Duodenal mucosa (tissue), 2 donors: Measurements from ENCODE around the gene CNPY4.
A peak's percentile ranks its signal among the peaks of the same experiment; 100 is the strongest.

Experiments
- H3K27ac ChIP-seq: one replicate; pipeline ENCODE4 v1.7.0; 2013; ENCODE audit warnings: low read depth, low read length
- H3K27me3 ChIP-seq, 2 donors: one replicate each; pipeline ENCODE4 v1.7.0; 2013; ENCODE audit warnings: low read length in 2 of 2, control low read depth in 1 of 2; ENCODE audit not compliant: insufficient read depth in 2 of 2, control insufficient read depth in 1 of 2
- H3K36me3 ChIP-seq, 2 donors: one replicate each; pipeline ENCODE4 v1.7.0; 2013; ENCODE audit warnings: low read length in 2 of 2, control low read depth in 1 of 2; ENCODE audit not compliant: insufficient read depth in 2 of 2, control insufficient read depth in 1 of 2
- H3K4me1 ChIP-seq, 2 donors: one replicate each; pipeline ENCODE4 v1.7.0; 2013; ENCODE audit warnings: low read length in 2 of 2, control low read depth in 1 of 2; ENCODE audit not compliant: insufficient read depth in 2 of 2, control insufficient read depth in 1 of 2
- H3K4me3 ChIP-seq, 2 donors: one replicate each; pipeline ENCODE4 v1.7.0; 2013; ENCODE audit warnings: low read length in 2 of 2, low read depth in 1 of 2
- H3K9ac ChIP-seq, 2 donors: one replicate each; pipeline ENCODE4 v1.7.0; 2013; ENCODE audit warnings: low read length in 2 of 2, low read depth in 1 of 2
- H3K9me3 ChIP-seq, 2 donors: one replicate each; pipeline ENCODE4 v1.7.0; 2013; ENCODE audit warnings: low read length in 2 of 2, control low read depth in 1 of 2; ENCODE audit not compliant: control insufficient read depth in 1 of 2

CNPY4 gene

DNA sequence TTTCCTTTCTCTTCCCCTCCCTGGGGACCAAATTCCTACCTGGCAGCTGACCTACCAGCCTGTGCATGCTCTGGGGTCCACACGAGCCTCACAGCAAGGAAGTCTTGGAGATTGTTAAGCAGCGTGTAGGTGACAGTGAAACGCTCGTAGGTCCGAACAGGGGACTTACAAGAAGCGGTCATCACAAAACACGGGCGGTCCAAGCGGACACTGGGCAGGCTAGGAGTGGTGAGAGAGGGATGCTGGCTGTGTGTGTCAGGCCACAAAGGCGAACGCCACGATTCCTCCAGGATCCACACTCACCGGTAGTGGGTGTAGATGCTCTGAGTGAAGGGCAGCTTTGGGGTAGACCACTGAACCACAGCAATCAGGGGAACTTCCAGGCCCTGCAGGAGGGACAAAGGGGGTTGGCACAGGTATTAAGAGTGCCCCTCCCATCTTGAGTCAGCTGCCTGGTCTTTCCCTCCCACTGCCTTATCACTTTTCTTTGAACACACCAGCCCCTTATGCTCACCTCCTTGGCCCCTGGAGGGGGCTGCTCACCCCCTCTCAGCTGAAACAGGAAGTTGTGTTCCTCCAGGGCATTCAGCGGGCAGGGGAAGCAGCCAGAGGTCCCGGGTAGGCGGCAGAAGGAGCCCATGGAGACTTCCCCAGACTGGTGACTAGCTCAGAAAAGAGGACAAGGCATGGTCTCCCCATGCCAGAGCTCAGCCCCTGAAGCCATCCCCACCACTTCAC lies 37.1 kb downstream of the CNPY4 start:
- peak overlapping the region; percentile 43 to 65 for H3K9ac ChIP-seq
- H3K27me3 ChIP-seq = no peaks in the 10 kb centered on the region
- no peak overlapping the region for H3K27ac ChIP-seq
- no peaks in the 10 kb centered on the region for H3K9me3 ChIP-seq
- peak overlapping the region; percentile 74 to 80 for H3K4me3 ChIP-seq
- peaks cover 5 to 22% of the 10 kb centered on the region in 2 donors for H3K36me3 ChIP-seq
- peaks cover 48 to 49% of the 10 kb centered on the region in 2 donors for H3K4me1 ChIP-seq

DNA sequence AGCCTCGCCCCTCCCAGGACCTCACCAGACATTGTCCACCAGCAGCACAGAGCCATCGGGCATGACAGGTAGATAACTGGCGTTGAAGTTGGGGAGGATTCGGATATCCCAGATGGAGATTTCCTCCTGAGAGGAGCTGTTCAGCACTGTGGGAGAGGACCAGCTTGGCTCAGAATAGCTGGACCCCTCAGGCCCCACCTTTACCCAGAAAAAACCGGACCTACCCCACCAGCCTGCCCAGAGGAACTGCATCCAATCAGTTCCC lies 37.6 kb downstream of the CNPY4 start:
- Histone ChIP-seq H3K4me1 (peaks cover 48 to 49% of the 10 kb centered on the region in 2 donors), H3K27me3 (no peaks in the 10 kb centered on the region), H3K27ac (no peak overlapping the region), H3K9me3 (no peaks in the 10 kb centered on the region), H3K9ac (peak overlapping the region in 1 of 2 donors; percentile 65), H3K36me3 (peaks cover 5 to 22% of the 10 kb centered on the region in 2 donors), H3K4me3 (peak overlapping the region; percentile 74 to 80)

DNA sequence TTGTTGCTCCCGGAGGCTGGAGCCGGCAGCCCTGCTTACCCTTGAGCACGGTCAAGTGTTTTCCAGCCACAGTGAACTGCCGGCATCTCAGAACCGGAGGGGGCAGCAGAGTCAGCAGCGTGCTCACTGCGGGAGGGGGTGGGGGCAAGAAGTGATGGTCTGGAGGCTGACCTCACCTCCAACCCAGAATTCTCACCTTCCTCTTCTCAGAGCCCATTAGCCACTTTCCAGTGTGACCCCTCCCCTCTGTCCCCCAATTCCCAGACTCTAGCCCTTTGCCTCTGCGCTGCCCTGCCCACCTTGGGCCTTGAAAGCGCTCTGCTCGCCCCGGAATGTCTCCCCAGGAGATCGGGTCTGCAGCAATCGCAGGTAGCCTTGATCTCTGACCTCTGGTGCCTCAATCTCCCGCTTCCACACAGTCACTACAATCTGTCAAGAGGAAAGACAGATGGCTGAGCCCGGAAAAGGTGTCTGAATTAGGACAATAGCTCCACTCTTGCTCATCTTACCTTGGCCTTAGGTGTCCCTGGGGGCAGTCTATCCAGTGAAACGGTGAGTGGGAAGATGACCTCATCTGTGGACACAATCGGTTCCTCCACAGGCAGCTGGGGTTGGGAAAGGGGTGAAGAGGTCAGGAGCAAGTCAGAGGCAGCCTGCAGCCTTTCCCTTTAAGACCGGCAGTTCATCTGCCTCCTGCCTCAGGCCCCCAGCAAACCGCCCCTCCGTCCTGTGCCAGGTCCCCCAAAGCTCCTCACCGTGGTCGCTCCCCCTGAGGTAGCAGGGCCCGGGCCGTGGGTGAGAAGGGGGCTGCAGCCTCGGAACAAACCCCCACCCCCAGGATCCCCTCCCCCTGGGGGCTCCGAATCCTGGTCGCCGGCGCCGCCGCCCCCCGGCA lies 38.1 kb downstream of the CNPY4 start:
- H3K9ac ChIP-seq = peak overlapping the region; percentile 65 to 84
- no peaks in the 10 kb centered on the region for H3K9me3 ChIP-seq
- H3K27ac ChIP-seq = no peak overlapping the region
- H3K4me3 ChIP-seq = peak overlapping the region; percentile 74 to 80
- H3K27me3 ChIP-seq = no peaks in the 10 kb centered on the region
- peaks cover 48 to 49% of the 10 kb centered on the region in 2 donors for H3K4me1 ChIP-seq
- peaks cover 5 to 22% of the 10 kb centered on the region in 2 donors for H3K36me3 ChIP-seq

DNA sequence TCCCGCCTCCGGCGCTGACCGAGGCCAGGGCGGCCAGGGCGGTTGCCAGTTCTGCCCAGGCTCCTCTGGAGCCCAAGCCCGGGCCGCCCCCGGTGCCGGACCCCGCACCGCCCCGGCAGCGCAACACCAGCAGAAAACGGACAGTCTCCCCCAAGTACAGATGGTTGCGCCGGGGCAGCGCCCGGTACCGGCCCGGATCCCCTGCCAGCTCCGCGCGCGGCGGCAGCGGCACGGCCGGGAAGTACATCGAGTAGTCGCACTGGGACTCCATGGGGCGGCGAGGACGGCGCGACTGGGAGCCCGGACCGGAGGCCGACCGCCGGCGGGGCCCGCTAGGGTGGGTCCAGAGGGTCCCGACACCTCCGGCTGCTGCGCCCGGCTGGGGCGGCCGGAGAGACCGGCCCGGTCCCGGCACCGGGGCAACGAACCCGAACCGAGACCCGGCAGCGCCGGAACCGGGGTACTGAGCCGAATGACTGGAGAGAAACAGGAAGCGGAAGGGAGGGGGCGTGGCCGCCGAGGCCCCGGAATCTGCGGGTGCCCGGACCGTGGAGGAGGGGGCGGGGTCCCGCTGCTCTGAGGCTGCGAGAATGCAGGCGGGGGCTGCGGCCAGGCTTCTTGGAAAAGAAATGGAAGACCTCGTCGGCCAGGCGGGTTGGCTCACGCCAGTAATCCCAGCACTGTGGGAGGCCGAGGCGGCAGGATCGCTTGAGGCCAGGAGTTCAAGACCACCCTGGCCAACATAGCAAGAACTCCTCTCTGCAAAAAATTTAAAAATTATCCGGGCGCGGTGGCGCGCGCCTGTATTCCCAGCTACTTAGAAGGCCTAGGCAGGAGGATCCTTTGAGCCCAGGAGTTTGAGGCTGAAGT lies 39.0 kb downstream of the CNPY4 start, which contains the start of gene TRAPPC14:
TRAPPC14 (minus strand) TSS at position 495 of the 870 bp plus-strand sequence; CDS start at position 271, 224 bp downstream.
- peak within 1 kb of the TSS; percentile 74 to 80 for H3K4me3 ChIP-seq
- no peaks in the 10 kb centered on the region for H3K9me3 ChIP-seq
- peaks cover 5 to 22% of the 10 kb centered on the region in 2 donors for H3K36me3 ChIP-seq
- peak within 1 kb of the TSS; percentile 32 for H3K27ac ChIP-seq
- H3K27me3 ChIP-seq = no peaks in the 10 kb centered on the region
- H3K4me1 ChIP-seq = peaks cover 49% of the 10 kb centered on the region in 2 donors
- peak within 1 kb of the TSS; percentile 65 to 84 for H3K9ac ChIP-seq

DNA sequence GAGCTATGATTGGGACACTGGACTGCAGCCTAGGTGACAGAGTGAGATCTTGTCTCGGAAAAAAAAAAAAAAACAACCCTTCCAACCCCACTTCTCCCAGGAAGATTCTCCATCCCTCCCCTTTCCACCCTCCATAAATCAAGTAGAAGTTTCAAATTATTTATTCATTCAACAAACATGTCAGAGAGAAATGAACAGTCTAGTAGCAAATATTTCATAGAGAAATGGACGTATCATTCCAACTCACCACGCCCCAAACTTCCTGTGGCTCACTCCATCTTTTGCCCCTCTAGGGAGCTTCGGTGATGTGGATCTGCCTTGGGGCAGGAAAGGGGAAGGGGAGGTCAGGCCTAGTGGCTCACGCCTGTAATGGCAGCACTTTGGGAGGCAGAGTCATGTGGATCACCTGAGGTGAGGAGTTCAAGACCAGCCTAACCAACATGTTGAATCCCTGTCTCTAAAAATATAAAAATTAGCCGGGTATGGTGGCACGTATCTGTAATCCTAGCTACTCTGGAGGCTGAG lies 39.7 kb downstream of the CNPY4 start:
- peak overlapping the region; percentile 74 to 80 for H3K4me3 ChIP-seq
- no peaks in the 10 kb centered on the region for H3K27me3 ChIP-seq
- H3K4me1 ChIP-seq = peaks cover 42 to 44% of the 10 kb centered on the region in 2 donors
- peaks cover 5 to 22% of the 10 kb centered on the region in 2 donors for H3K36me3 ChIP-seq
- H3K27ac ChIP-seq = no peak overlapping the region
- H3K9ac ChIP-seq = peak overlapping the region; percentile 65 to 84
- no peaks in the 10 kb centered on the region for H3K9me3 ChIP-seq

DNA sequence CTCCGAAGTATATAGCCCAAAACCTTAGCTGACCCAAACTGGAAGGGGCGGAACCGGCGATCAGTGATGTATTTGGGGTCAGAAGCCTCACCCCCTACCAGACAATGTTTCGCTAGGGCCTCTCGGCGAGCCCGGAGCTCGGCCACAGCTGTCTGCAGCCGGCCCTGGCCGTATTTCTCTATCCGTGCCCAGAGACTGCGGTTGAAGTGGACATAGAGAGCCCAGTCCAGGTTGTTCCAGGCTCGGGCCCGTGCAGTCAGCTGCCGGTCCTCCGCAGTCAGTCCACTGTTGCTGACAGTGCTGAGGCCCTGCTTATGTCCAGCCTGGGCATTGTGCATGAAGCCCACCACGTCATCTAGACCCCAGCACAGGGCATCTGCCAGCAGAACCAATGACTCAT lies 40.6 kb downstream of the CNPY4 start:
- Histone ChIP-seq H3K27ac (no peak overlapping the region), H3K4me1 (peaks cover 33 to 37% of the 10 kb centered on the region in 2 donors), H3K9ac (no peak overlapping the region), H3K36me3 (peaks cover under 1 to 17% of the 10 kb centered on the region in 2 donors), H3K9me3 (no peaks in the 10 kb centered on the region), H3K27me3 (no peaks in the 10 kb centered on the region), H3K4me3 (no peak overlapping the region)

DNA sequence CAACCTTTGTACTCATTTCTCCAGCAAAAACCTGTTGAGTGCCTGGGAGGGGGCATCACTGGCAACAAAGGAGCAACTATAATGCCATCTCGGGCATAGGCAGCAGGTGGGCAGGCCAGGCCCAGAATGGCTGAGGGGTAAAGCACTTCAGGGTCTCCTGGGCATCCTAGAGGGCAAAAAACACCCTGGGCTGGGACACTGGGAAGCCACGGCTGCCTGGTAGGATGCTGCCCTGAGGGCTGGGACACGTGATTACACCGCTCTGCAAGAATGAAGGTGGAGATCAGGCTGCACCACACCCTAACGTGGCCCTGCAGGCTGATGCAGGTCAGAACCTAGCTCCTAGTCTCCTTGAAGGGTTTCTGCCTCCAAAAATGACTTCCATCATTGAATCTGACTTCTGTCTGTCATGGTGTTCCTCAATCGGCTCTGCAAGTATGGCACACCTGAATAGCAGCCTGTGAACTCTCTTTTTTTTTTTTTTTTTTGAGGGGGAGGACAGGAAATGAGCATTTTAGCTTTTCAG lies 43.6 kb downstream of the CNPY4 start:
- Histone ChIP-seq H3K27me3 (no peaks in the 10 kb centered on the region), H3K36me3 (no peaks in the 10 kb centered on the region), H3K9me3 (no peaks in the 10 kb centered on the region), H3K9ac (no peak overlapping the region), H3K4me3 (no peak overlapping the region), H3K27ac (no peak overlapping the region), H3K4me1 (peaks cover 20 to 22% of the 10 kb centered on the region in 2 donors)

DNA sequence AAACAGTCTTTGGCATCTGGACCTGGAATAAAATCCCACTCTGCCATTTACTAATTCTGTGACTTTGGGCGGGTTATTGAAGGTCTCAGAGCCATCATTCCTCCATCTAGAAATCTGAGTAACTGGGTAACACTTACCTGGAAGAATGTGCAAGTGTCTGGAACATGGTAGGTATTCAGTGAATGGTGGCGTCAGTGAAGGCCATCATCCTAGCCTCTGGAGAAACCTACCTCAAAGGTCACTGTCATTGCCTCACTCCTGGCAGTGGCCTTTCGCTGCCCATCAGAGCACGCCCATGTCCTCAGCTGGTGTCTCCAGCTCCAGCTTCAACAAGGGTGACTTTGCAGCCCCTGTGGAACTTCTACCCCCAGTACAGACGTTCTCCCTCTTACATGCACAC lies 44.4 kb downstream of the CNPY4 start:
- Histone ChIP-seq H3K27ac (no peak overlapping the region), H3K4me1 (peaks cover 28% of the 10 kb centered on the region in 2 donors)

DNA sequence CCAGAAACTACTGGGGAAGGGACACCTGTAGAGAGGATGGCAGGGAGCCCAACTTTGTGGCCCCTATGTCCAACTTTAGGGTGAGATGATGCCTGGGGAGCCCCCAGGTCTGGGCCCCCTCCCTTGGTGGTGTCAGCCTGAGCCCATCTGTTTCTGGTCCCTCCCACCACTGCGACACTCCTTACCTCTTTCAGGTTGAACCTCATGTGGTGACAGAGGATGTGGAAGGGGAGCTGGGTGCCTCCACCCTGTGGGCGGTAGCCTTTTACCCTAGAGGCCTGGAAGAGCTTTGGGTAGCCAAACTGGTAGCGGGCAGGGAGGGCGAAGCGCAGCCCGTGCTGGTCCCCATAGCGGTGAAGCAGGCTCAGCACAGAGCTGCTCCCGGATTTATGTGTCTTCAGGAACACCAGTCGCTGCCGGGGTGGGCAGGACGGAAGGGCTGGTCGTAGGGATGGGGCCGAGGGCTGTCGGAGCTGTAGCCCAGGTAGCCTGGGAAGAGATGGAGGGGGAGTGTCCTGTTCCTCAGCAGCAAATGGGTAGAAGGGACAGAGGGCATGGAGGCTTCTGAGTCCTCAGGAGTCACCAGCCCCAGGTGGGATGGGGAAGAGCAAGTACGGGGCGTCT lies 47.0 kb downstream of the CNPY4 start:
- no peak overlapping the region for H3K27ac ChIP-seq
- peaks cover 3 to 13% of the 10 kb centered on the region in 2 donors for H3K27me3 ChIP-seq
- no peaks in the 10 kb centered on the region for H3K9me3 ChIP-seq
- peaks cover 24 to 36% of the 10 kb centered on the region in 2 donors for H3K4me1 ChIP-seq
- no peaks in the 10 kb centered on the region for H3K36me3 ChIP-seq
- H3K9ac ChIP-seq = no peak overlapping the region
- no peak overlapping the region for H3K4me3 ChIP-seq

More for the DNA sequence above, 44.4 kb downstream of the CNPY4 start:
- H3K4me3 ChIP-seq = no peak overlapping the region
- no peaks in the 10 kb centered on the region for H3K9me3 ChIP-seq
- H3K27me3 ChIP-seq = no peaks in the 10 kb centered on the region
- no peaks in the 10 kb centered on the region for H3K36me3 ChIP-seq
- no peak overlapping the region for H3K9ac ChIP-seq
